NCI-H2171 (cell line): Measurements from ENCODE around the gene KIFC1.
"Not testable (repeated sequence)": the region's sequence is repeated elsewhere in the genome, so short reads cannot be mapped to it uniquely, and the experiment has no call there.

Experiments used
- DNase-seq: peaks from one replicate; lab custom pipeline; 2025; lab: John Stamatoyannopoulos, UW

KIFC1 gene, protein sequence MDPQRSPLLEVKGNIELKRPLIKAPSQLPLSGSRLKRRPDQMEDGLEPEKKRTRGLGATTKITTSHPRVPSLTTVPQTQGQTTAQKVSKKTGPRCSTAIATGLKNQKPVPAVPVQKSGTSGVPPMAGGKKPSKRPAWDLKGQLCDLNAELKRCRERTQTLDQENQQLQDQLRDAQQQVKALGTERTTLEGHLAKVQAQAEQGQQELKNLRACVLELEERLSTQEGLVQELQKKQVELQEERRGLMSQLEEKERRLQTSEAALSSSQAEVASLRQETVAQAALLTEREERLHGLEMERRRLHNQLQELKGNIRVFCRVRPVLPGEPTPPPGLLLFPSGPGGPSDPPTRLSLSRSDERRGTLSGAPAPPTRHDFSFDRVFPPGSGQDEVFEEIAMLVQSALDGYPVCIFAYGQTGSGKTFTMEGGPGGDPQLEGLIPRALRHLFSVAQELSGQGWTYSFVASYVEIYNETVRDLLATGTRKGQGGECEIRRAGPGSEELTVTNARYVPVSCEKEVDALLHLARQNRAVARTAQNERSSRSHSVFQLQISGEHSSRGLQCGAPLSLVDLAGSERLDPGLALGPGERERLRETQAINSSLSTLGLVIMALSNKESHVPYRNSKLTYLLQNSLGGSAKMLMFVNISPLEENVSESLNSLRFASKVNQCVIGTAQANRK

DNA sequence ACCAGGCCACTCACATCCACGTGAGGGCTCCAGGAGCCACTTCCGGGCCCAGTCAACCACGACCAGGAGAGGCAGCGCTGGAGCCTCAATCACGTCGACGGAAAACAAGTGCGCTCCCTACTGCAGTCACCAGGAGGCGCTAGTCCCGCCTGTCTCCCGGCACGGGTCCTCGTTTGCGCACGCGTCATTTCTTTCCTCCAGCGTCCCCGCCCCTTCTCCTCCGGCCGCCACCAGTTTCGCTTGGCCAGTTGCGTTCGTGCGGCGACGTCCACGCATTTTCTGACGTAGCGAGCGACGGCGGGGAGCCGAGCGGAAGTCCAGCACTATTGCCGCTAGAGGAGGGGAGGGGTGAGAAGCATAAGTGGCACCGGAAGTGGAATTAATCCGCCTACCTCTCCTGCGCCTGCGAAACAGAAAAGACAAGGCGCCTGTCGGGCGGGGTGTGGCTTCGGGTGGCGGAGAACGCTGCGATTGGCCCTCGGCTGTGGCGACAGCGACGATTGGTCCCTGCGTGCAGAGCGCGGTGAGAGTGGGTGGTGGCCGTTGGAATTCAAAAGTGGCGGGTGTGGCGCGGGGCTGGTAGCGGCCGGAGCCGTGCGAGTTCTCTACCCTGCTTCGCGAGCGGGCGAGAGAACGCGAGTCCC, at the start of gene KIFC1:
TSS of gene KIFC1 (plus strand) at position 546 of the 644 bp plus-strand sequence. CDS start 163 bp downstream, outside the sequence.
- DNase-seq, result peak; percentile 98

DNA sequence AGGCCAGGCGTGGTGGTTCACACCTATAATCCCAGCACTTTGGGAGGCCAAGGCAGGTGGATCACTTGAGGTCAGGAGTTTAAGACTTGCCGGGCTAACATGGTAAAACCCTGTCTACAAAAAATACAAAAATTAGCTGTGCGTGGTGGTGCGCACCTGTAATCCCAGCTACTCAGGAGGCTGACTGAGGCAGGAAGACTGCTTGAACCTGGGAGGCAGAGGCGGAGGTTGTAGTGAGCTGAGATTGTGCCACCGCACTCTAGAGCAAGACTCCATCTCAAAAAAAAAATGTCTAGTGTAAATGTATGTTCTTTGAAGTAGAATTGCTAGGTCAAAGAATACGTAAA, 48.0 kb upstream of the KIFC1 start:
- DNase-seq, result not testable (repeated sequence)

DNA sequence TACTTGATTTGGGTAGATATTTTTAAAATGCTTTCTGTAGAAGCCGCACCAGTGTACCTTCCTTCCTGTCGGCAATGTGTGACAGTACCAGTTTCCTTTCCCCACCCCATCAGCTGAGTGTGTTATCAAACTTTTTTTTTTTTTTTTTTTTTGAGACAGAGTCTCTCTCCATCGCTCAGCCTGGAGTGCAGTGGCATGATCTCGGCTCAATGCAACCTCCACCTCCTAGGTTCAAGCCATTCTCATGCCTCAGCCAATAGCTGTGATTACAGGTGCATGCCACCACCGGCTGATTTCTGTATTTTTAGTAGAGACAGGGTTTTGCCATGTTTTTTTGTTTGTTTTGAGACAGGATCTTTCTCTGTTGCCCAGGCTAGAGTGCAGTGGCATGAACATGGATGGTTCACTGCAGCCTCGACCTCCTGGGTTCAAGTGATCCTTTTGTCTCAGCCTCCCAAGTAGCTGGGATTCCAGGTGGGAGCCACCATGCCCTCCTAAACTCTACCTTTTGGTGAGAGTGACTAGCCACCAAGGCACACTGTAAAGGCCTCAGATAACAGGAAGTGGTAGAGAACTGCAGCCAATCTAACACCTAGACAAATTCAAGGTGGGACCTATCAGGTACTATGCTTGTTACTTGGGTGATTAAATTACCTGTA, 47.5 kb upstream of the KIFC1 start:
- no peak for DNase-seq

DNA sequence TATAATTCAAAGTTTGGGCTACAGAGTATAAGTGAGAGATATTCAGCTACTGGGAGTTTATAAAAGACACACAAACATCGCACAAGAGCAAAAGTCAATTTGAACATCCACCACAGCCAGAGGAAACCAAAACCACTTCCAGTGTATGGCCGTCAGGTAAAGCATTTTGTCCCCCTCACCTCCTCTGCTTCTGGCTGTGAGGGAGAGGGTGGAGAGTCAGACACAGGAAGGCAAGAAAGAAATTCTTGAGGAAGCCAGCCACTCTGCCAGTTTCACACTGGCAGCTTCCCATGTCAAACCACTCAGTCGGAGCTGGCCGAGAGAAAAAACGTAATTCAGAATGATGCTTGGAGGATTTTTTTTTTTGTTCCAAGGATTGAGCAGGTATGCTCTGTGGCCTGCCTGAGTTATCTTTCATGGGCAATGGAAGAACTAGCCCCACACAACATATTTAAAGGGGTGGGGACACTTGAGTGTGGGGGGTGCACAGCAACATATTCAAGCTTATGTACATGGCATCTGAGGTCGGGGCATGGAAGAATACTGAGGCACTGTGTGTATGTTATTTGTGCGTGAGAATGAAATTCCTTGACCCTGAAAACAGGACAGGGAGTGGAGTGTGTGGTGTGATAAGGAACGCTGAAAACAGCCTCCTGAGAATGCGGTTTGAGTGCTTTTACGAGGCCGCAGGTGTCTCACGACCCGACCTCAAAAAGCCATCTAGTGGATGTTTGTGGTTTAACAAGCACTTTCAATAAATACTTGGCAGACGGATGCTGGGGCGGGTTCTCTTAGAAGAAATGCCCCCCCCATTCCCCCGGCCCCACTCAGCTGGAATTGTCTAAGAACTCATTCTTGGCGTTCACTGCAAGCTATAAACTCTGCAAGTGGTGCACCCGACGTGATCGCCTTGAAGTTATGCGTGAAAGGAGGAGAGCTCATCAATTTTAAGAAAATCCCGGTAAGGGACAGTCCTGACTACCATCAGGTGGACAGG, 46.6 kb upstream of the KIFC1 start:
- peak; percentile 72 for DNase-seq

DNA sequence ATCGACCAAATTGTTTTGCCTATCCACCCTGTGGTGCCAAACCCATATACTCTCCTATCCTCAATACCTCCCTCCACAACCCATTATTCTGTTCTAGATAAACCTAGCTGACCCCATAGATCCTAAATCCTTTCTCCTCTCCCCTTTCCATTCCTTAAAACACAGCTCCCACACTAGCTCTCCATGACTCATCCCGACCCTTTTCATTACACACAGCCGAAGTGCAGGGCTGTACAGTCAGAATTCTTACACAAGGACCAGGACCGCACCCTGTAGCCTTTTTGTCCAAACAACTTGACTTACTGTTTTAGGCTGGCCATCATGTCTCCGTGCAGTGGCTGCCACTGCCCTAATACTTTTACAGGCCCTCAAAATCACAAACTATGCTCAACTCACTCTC, 44.7 kb upstream of the KIFC1 start:
- not testable (repeated sequence) for DNase-seq

DNA sequence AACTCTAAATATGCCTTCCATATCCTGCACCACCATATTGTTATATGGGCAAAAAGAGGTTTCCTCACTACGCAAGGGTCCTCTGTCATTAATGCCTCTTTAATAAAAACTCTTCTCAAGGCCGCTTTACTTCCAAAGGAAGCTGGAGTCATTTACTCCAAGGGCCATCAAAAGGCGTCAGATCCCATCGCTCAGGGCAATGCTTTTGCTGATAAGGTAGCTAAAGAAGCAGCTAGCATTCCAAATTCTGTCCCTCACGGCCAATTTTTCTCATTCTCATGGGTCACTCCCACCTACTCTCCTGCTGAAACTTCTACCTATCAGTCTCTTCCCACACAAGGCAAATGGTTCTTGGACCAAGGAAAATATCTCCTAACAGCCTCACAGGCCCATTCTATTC, 43.8 kb upstream of the KIFC1 start:
- DNase-seq, result no peak

DNA sequence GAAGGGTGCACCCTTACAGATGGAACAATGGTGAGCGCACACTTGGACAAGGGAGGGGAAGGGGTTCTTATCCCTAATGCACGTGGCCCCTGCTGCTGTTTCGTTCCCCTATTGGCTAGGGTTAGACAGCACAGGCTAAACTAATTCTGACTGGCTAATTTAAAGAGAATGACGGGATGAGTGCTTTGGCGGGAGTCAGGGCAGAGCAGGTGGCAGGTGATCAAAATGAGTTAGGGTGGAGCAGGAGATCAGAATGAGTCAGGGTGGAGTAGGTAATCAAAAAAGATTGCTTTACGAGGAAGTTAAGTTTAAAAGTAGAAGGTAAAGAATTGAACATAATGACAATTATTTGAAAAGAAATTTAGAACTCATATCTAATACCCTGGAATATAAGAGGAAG, 35.8 kb upstream of the KIFC1 start:
- not testable (repeated sequence) for DNase-seq

DNA sequence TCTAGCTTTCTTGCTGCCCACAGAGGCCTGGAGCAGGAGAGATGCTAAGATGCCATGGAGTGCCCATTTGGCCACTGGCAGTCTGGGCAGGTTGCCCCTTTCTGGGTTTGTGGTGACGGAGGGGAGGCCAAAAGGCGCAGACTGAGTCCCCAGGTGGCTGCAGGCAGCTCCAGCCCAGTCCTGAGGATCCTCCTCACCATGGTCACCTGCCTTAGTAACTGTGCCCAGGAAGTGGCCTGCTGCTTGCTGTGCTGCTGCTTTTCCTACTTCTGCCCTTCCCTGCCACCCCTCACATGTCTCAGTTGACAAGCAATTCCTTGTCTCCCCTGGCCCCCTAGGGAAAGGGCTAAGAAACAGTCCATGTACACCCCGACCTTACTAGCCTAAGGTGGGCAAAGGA, 35.3 kb upstream of the KIFC1 start:
- no peak for DNase-seq

DNA sequence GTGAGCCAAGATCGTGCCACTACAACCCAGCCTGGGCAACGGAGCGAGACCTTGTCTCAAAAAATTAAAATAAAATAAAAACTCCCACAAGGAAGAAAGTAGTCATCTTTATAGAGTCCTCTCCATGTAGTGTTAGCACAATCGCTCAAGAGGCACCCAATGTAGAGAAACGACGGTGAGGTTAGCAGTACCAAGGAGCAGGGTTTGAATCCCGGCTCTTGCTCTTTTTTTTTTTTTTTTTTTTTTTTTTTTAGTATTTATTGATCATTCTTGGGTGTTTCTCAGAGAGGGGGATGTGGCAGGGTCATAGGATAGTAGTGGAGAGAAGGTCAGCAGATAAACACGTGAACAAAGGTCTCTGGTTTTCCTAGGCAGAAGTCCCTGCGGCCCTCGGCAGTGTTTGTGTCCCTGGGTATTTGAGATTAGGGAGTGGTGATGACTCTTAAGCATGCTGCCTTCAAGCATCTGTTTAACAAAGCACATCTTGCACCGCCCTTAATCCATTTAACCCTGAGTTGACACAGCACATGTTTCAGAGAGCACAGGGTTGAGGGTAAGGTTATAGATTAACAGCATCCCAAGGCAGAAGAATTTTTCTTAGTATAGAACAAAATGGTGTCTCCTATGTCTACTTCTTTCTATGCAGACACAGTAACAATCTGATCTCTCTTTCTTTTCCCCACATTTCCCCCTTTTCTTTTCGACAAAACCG, 34.3 kb upstream of the KIFC1 start:
- DNase-seq, result not testable (repeated sequence)

DNA sequence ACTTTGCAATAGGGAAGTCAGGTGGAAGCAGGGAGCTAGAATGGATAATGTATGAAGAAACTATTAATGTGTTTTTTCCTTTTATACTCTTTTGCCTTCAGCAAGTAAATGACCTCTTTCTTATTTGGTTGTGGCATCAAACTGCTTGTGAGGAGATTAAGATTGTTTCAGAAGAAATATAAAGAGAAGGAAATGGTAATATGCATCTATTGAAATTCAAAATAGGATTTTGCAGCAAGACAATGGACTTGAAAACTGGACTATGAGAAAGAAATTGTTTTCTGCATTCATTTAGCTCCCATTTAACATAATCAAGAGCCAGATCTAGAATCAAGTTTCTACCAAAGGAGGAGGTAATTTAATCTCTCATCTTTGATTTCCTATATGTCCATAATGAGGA, 32.3 kb upstream of the KIFC1 start:
- DNase-seq, result no peak

DNA sequence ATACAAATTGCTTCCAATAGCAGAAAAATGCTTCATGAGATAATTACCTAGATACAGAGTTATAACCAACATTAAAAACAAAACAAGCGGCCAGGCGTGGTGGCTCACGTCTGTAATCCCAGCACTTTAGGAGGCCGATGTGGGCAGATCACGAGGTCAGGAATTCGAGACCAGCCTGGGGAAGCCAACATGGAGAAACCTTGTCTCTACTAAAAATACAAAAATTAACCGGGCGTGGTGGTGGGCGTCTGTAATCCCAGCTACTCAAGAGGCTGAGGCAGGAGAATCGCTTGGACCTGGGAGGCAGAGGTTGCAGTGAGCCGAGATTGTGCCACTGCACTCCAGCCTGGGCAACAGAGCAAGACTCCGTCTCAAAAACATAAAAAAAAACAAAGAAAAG, 28.1 kb upstream of the KIFC1 start:
- DNase-seq, result not testable (repeated sequence)

DNA sequence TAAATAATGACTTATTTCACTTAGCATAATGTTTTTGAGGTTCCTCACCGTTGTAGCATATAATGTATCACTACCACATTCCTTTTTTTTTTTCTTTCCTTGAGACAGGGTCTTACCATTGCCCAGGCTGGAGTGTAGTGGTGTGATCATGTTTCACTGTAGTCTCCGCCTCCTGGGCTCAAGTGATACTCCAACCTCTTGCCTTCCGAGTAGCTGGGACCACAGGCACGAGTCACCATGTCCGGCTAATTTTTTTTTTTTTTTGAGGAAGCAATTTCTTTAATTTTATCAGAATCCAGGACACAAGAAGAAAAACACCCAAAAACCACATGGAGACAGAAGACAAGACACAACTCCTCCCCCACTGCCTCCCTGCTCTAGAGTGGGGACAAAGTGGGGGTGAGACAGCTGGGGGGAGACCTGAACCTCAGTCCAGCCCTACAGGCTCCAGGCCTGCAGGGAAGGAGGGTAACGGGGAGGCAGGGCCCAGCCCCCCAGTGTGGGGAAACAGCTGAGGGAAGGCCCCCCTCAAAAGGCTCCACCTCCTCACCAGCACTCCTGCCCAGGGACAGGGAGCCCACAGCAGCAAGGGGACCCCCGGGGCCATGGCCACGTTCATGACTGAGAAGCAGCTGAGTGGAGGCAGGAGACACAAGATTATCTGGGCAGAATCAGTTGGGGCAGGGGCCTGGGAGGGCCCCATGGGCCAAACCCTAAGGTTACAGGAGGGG, 27.0 kb upstream of the KIFC1 start:
- not testable (repeated sequence) for DNase-seq

DNA sequence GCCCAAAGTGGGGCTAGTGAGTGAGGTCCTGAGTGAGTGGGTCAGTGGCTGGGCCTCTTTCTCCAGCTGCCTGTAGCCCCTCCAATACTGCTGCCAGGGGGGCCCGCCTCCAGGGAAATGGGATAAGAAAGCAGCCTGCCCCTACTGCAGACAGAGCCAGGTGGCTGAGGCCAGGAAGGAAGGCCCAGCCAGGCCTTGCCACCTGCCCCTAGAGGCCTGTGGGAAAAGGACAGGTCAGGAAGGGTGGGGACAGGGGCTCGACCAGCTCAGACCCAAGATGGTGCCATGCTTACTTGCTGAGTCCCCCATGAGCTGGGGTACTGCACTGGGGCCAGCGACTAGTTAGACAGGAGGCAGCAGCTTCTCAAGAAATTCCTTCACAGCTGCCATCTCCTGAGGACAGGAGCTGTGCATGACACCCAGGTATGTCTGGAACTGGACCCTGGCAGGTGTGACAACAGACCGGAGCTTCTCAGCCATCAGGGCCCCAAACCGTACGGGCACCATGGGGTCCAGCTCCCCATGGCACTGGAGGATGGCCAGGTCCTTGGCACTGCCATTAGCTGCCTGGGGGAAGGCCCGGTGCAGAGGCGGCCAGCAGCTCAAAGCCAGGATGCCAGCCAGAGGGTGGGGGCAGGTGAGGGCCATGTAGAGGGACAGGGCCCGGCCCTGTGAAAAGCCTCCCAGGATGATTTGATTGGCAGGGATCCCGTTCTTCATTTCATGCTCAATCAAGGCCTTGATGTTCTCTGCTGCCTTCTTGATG, 26.2 kb upstream of the KIFC1 start:
- not testable (repeated sequence) for DNase-seq

DNA sequence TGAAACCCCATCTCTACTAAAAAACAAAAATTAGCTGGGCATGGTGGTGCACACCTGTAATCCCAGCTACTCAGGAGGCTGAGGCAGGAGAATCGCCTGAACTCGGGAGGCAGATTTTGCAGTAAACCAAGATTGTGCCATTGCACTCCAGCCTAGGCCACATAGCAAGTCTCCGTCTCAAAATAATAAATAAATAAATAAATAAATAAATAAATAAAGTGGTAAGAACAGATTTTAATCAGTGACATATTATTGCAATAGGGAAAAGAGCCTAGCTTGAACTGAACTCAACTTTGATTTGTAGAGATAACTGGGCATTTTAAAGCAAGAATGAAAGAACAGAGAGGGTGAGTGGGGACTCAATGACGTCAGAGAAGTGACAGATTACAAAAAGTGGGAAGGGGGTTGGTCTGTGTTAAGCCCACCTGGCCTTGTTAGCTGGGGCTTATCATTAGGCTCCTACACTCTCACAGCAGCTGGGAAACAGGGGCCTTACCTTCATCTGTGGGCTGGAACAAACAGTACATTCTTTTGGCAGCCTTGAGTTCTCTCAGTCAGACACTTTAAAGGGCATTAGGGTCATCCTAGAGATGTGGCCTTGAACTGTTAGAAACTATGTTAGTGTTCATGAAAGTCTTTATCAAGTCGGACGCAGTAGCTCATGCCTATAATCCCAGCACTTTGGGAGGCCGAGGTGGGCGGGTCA, 24.5 kb upstream of the KIFC1 start:
- DNase-seq, result no peak

DNA sequence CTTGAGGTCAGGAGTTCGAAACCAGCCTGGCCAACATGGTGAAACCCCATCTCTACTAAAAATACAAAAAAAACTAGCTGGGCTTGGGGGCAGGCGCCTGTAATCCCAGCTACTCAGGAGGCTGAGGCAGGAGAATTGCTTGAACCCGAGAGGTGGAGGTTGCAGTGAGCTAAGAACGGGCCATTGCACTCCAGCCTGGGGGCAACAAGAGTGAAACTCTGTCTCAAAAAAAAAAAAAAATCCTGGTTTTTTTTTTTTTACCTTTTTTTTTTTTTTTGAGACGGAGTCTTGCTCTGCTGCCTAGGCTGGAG, 24.0 kb upstream of the KIFC1 start:
- DNase-seq, result not testable (repeated sequence)

DNA sequence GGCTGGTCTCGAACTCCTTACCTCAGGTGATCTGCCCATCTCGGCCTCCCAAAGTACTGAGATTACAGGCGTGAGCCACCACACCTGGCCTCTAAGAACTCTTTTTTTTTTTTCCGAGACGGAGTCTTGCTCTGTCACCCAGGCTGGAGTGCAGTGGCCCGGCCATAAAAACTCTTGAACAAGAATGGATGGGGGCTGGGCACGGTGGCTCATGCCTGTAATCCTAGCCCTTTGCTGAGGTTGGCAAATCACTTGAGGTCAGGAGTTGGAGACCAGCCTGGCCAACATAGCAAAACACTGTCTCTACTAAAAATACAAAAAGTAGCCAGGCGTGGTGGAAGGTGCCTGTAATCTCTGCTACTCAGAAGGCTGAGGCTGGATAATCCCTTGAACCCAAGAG, 19.7 kb upstream of the KIFC1 start:
- not testable (repeated sequence) for DNase-seq

DNA sequence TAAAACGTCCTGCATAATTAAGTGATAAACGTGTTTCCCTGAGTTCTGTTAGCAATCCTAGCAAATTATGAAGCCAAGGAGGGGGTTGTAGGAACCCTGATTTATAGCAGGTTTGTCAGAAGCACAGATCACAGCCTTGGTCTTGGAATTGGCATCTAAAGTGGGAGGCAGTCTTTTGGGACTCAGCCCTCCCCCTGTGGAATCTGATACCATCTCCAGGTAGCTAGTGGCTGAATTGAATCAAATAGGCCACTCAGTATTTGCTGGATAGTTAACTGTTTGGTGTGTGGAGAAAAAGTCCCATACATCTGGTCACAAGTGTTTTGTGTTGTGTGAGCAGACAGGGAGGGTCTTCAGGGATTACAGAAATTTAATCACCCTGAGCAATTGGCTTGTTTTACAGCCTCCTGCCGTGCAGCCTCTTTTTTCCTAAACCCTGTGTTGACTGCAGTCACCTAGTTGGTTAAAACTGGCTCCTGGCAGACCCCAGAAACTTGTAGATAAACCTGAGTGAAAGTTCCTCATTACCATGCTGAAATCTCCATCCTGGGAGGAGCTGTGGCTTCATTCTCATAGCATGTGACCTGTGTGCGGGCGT, 19.0 kb upstream of the KIFC1 start:
- peak; percentile 62 for DNase-seq
